Hepatocyte (in vitro differentiated cells): ENCODE measurements around the gene MAPKBP1. TPM values are rescaled to one million over a fixed set of nuclear protein-coding genes. Genes with fewer than 3 reads are reported as not detected.

Source experiments
- DNase-seq: peaks from one replicate; pipeline ENCODE4 v3.0.0-alpha.2; 2016; ENCODE audit warnings: low spot score
- H2AFZ ChIP-seq: fragments of 200-600 bp; sonication (generic); 2 replicates; pipeline ENCODE4 v1.6.0; 2016; ENCODE audit warnings: antibody characterized with exemption, mild to moderate bottlenecking
- H3K27ac ChIP-seq: fragments of 200-600 bp; sonication (generic); 2 replicates; pipeline ENCODE4 v1.5.1; 2016; ENCODE audit warnings: mild to moderate bottlenecking
- H3K27me3 ChIP-seq: fragments of 200-600 bp; sonication (generic); 2 replicates; pipeline ENCODE4 v1.6.1; 2016
- H3K36me3 ChIP-seq: fragments of 200-600 bp; sonication (generic); replicated peaks from 2 replicates; pipeline ENCODE4 v1.5.1; 2016; ENCODE audit warnings: low read depth; ENCODE audit not compliant: insufficient read depth
- H3K4me1 ChIP-seq: fragments of 200-600 bp; sonication (generic); 2 replicates; pipeline ENCODE4 v1.5.1; 2016; ENCODE audit warnings: mild to moderate bottlenecking, moderate library complexity; ENCODE audit not compliant: insufficient read depth
- H3K4me2 ChIP-seq: fragments of 200-600 bp; sonication (generic); 2 replicates; pipeline ENCODE4 v1.6.0; 2016
- H3K4me3 ChIP-seq: fragments of 200-600 bp; sonication (generic); 2 replicates; pipeline ENCODE4 v1.5.1; 2016; ENCODE audit warnings: mild to moderate bottlenecking
- H3K79me2 ChIP-seq: fragments of 200-600 bp; sonication (generic); 2 replicates; pipeline ENCODE4 v1.6.0; 2017; ENCODE audit warnings: mild to moderate bottlenecking
- H3K9me2 ChIP-seq: fragments of 200-600 bp; sonication (generic); replicated peaks from 2 replicates; pipeline ENCODE4 v1.6.0; 2017; ENCODE audit warnings: mild to moderate bottlenecking; ENCODE audit not compliant: insufficient read depth
- H3K9me3 ChIP-seq: fragments of 200-600 bp; sonication (generic); 2 replicates; pipeline ENCODE4 v1.5.1; 2016; ENCODE audit warnings: low read depth, mild to moderate bottlenecking
- H4K20me1 ChIP-seq: fragments of 200-600 bp; sonication (generic); 2 replicates; pipeline ENCODE4 v1.6.0; 2016; ENCODE audit warnings: mild to moderate bottlenecking; ENCODE audit not compliant: insufficient read depth, poor library complexity, severe bottlenecking
- CTCF ChIP-seq: fragments of 200-600 bp; sonication (generic); IDR thresholded peaks from 2 replicates; pipeline ENCODE4 v1.5.1; 2016; ENCODE audit warnings: antibody characterized with exemption, mild to moderate bottlenecking; ENCODE audit not compliant: poor library complexity
- EZH2 ChIP-seq: fragments of 200-600 bp; sonication (generic); IDR thresholded peaks from 2 replicates; pipeline ENCODE4 v1.6.1; 2016; ENCODE audit warnings: antibody characterized with exemption, mild to moderate bottlenecking, borderline replicate concordance
- EZH2phosphoT487 ChIP-seq: fragments of 200-600 bp; sonication (generic); IDR thresholded peaks from one replicate; pipeline ENCODE4 v1.6.1; 2018; ENCODE audit warnings: antibody characterized with exemption, mild to moderate bottlenecking, low read depth, moderate library complexity; ENCODE audit not compliant: unreplicated experiment, severe bottlenecking
- WGBS: methylation state at CpG from one replicate; pipeline ENCODE4 v1.1.6; 2016; ENCODE audit warnings: low lambda C conversion rate; ENCODE audit errors: missing lambda C conversion rate; 5-methylcytosine and 5-hydroxymethylcytosine counted together
- polyA plus RNA-seq: library from polyadenylated mRNA; unstranded; fragments of >200 nt; fragmentation: Nextera tagmentation; extraction: Ambion mirVana; gene quantifications from 2 replicates; pipeline ENCODE4 v1.2.1, GENCODE V29; 2016
- total RNA-seq: library from RNA; depleted of rRNA; stranded (reverse); fragments of >200 nt; gene quantifications from 2 replicates; pipeline ENCODE4 v1.2.3, GENCODE V29; 2014

MAPKBP1 gene
- total and polyA plus RNA-seq, 2 experiments from 2014 or later: 18.6 to 24.5 TPM

GRCh38 chr15:41825145-41825544, 50.9 kb downstream of the MAPKBP1 start:
- Histone ChIP-seq H3K36me3 (no peaks in the 10 kb centered on the region), H2AFZ (no peak overlapping the region), H3K27me3 (no peaks in the 10 kb centered on the region), H3K79me2 (peaks cover 5% of the 10 kb centered on the region), H3K4me2 (no peak overlapping the region), H3K27ac (no peak overlapping the region), H3K9me3 (no peaks in the 10 kb centered on the region), H3K4me1 (peaks cover 10% of the 10 kb centered on the region), H4K20me1 (no peaks in the 10 kb centered on the region), H3K4me3 (no peak overlapping the region), H3K9me2 (no peaks in the 10 kb centered on the region)
- 94% methylated on average over 10 of the region's 10 CpGs for WGBS
- TF ChIP-seq EZH2phosphoT487 (no peak), EZH2 (no peak), CTCF (no peak)
- DNase-seq: no peak

GRCh38 chr15:41825572-41826535, 51.6 kb downstream of the MAPKBP1 start:
- no peaks in the 10 kb centered on the region for H3K9me2 ChIP-seq
- no peak overlapping the region for H3K27ac ChIP-seq
- no peaks in the 10 kb centered on the region for H3K36me3 ChIP-seq
- H3K4me2 ChIP-seq: no peak overlapping the region
- WGBS: 84% methylated on average over 13 of the region's 13 CpGs
- no peaks in the 10 kb centered on the region for H4K20me1 ChIP-seq
- no peak for TF ChIP-seq EZH2
- TF ChIP-seq CTCF: no peak
- TF ChIP-seq EZH2phosphoT487: no peak
- H3K27me3 ChIP-seq: no peaks in the 10 kb centered on the region
- peaks cover 10% of the 10 kb centered on the region for H3K4me1 ChIP-seq
- no peak overlapping the region for H3K4me3 ChIP-seq
- DNase-seq: no peak
- H2AFZ ChIP-seq: no peak overlapping the region
- H3K79me2 ChIP-seq: peaks cover 5% of the 10 kb centered on the region
- no peaks in the 10 kb centered on the region for H3K9me3 ChIP-seq

- H3K4me2 ChIP-seq: peak overlapping the region; percentile 95
- no peaks in the 10 kb centered on the region for H4K20me1 ChIP-seq
- peak; percentile 56 for DNase-seq
- peak overlapping the region; percentile 63 for H2AFZ ChIP-seq
- no peaks in the 10 kb centered on the region for H3K9me3 ChIP-seq
- H3K36me3 ChIP-seq: no peaks in the 10 kb centered on the region
- WGBS: 6% methylated on average over 35 of the region's 37 CpGs
- no peak for TF ChIP-seq EZH2
- no peak for TF ChIP-seq EZH2phosphoT487
- TF ChIP-seq CTCF: no peak
- peak overlapping the region; percentile 72 for H3K4me3 ChIP-seq
- peaks cover 10% of the 10 kb centered on the region for H3K4me1 ChIP-seq
- H3K27me3 ChIP-seq: no peaks in the 10 kb centered on the region
- no peaks in the 10 kb centered on the region for H3K9me2 ChIP-seq
- no peak overlapping the region for H3K27ac ChIP-seq
- peaks cover 5% of the 10 kb centered on the region for H3K79me2 ChIP-seq
Observed at GRCh38 chr15:41827290-41827879, 53.1 kb downstream of the MAPKBP1 start.
